Keratinocyte (primary cell): ENCODE results near the gene FAM3B.
"Not testable (repeated sequence)": the region's sequence is repeated elsewhere in the genome, so short reads cannot be mapped to it uniquely, and the experiment has no call there.

ENCODE experiments used
- CTCF ChIP-seq, 3 experiments: IDR thresholded peaks in 1 of 3; conservative IDR thresholded peaks in 1 of 3; optimal IDR thresholded peaks in 1 of 3; 2 replicates in 2 of 3; 3 replicates in 1 of 3; pipeline versions ENCODE3 to v1.5.1; 2011; ENCODE audit warnings: low read length in 3 of 3, mild to moderate bottlenecking in 3 of 3, moderate library complexity in 2 of 3, control low read depth in 1 of 3, inconsistent platforms in 1 of 3; ENCODE audit not compliant: insufficient read depth in 2 of 3; ENCODE audit errors: extremely low read depth in 1 of 3
- EZH2 ChIP-seq: IDR thresholded peaks from one replicate; pipeline ENCODE4 v1.6.1; 2012; ENCODE audit warnings: inconsistent platforms, mild to moderate bottlenecking, low read length, moderate library complexity

- TF ChIP-seq CTCF (optimal IDR thresholded peaks at IDR 0.05 in 1 of 3, IDR thresholded peaks at IDR 0.05 in 1 of 3, conservative IDR thresholded peaks at IDR 0.05 in 1 of 3; ENCODE audit: extremely low read depth in 1 of 3, insufficient read depth in 2 of 3, low read length in 3 of 3); EZH2: not testable (repeated sequence)
Measured at GRCh38 chr21:41313285-41314164, 3.1 kb upstream of the FAM3B start.
